ENCODE results near the gene TBC1D9B.

DNA sequence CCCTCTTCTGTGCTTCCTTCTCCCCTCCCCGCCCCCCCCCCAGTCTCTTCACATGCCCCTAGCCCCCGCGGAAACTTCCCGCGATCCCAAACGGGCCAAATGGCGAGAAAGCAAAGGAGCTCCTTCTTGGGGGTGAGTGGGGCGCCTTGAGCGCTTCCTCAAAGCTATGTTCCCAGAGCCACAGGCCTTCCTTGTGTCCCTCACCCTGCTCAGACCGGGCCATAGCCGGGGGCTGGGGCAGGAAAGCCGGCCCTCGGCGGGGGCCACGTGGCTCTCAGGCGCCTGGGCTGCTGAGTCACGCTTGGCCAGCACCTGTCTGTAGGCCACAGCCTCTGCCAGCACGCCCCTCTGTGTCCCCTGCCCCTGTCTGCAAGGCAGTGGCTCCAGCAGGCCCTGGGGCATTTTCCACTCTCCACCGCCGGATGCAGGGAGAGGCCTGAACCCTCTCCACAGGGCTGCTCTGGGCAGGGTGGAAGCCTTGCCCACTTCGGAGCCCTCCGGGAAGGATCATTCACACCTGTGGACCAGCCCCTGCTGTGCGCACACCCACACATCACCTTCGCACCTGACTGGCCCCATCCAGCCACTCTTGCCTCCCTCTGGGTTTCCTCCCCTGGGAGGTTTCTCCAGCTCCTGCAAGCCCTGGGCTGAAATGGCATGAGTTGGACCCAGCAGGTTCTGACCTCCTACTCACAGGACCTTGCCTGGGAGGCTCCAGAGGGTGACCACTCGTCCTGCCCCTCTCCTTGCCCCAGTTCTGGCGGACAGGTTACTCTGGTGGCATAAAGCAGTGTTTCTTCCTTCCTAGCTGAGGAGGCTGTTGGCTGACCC lies 88.2 kb downstream of the TBC1D9B start:
- TF ChIP-seq, protein P1, sequence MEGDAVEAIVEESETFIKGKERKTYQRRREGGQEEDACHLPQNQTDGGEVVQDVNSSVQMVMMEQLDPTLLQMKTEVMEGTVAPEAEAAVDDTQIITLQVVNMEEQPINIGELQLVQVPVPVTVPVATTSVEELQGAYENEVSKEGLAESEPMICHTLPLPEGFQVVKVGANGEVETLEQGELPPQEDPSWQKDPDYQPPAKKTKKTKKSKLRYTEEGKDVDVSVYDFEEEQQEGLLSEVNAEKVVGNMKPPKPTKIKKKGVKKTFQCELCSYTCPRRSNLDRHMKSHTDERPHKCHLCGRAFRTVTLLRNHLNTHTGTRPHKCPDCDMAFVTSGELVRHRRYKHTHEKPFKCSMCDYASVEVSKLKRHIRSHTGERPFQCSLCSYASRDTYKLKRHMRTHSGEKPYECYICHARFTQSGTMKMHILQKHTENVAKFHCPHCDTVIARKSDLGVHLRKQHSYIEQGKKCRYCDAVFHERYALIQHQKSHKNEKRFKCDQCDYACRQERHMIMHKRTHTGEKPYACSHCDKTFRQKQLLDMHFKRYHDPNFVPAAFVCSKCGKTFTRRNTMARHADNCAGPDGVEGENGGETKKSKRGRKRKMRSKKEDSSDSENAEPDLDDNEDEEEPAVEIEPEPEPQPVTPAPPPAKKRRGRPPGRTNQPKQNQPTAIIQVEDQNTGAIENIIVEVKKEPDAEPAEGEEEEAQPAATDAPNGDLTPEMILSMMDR (conservative IDR thresholded peaks at IDR 0.05; ENCODE audit: low read depth, low read length): no peak
- TF ChIP-seq EZH2phosphoT487 (IDR thresholded peaks at IDR 0.05; ENCODE audit: borderline replicate concordance, low read length): no peak
- TF ChIP-seq EZH2 (IDR thresholded peaks at IDR 0.05; ENCODE audit: low read length, unreplicated experiment): no peak
